BLaER1 (cell line): ENCODE measurements around the gene THOC5.
"Not testable (repeated sequence)": the region's sequence is repeated elsewhere in the genome, so short reads cannot be mapped to it uniquely, and the experiment has no call there.

ENCODE experiments used
- H3K27ac ChIP-seq: shearing (Covaris generic); formaldehyde crosslinking; 2 replicates; pipeline ENCODE4 v1.8.1; 2022
- H3K27me3 ChIP-seq: shearing (Covaris generic); formaldehyde crosslinking; 2 replicates; pipeline ENCODE4 v1.8.1; 2022
- H3K36me3 ChIP-seq: shearing (Covaris generic); formaldehyde crosslinking; 2 replicates; pipeline ENCODE4 v1.8.1; 2022
- H3K4me1 ChIP-seq: shearing (Covaris generic); formaldehyde crosslinking; 2 replicates; pipeline ENCODE4 v1.8.1; 2022
- H3K4me2 ChIP-seq: shearing (Covaris generic); formaldehyde crosslinking; 2 replicates; pipeline ENCODE4 v1.8.1; 2022
- H3K4me3 ChIP-seq: shearing (Covaris generic); formaldehyde crosslinking; 2 replicates; pipeline ENCODE4 v1.8.1; 2022
- H3K9ac ChIP-seq: shearing (Covaris generic); formaldehyde crosslinking; 2 replicates; pipeline ENCODE4 v1.8.1; 2022
- H3K9me3 ChIP-seq: shearing (Covaris generic); formaldehyde crosslinking; 2 replicates; pipeline ENCODE4 v1.8.1; 2022
- H4K20me1 ChIP-seq: shearing (Covaris generic); formaldehyde crosslinking; 2 replicates; pipeline ENCODE4 v1.8.1; 2022
- Cebpa-rat ChIP-seq: shearing (Covaris generic); IDR thresholded peaks from 2 replicates; pipeline ENCODE4 v1.8.1; 2022

Gene THOC5

DNA sequence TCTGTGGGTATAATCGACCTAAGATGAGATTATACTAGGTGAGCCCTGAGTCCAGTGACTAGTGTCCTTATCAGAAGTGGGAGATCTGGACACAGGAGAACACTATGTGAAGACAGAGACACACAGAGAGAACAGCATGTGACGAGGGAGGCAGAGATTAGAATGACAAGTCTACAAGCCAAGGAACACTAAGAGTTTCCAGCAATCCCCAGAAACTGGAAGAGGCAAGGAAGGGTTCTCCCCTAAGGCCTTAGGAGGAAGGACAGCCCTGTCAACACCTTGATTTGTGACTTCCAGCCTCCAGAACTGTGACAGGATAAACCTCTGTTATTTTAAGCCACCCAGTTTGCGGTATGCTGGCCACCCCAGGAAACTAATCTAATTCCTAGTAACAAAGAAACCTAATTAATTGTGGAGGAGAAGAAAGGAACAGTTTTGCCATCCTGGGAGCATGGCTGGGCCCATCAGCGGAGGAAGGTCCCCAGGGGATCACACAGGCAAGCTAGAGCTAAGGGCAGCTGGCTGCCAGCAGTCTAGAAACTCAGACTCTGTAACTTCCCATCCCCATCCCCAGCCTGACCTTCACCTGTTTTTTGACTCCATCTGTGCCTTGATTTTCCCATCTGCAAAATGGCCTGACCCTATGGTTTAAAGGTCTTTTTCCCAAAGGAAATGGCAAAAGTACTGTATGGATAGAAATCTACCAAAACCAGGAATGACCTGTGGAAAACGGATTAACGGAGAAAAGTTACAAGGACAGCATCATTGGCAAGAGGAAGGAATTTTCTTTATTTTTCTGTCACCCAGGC, 10.3 kb upstream of the THOC5 start:
- H3K4me2 ChIP-seq = no peak overlapping the region
- no peaks in the 10 kb centered on the region for H3K9me3 ChIP-seq
- H3K27ac ChIP-seq = no peak overlapping the region
- H4K20me1 ChIP-seq = 0 out of 2 replicates have a peak, but pooled peaks cover under 1% of the 10 kb centered on the region
- H3K36me3 ChIP-seq = peaks cover 98% of the 10 kb centered on the region
- H3K9ac ChIP-seq = no peak overlapping the region
- no peaks in the 10 kb centered on the region for H3K27me3 ChIP-seq
- no peak for TF ChIP-seq Cebpa-rat
- H3K4me1 ChIP-seq = no peaks in the 10 kb centered on the region
- no peak overlapping the region for H3K4me3 ChIP-seq

DNA sequence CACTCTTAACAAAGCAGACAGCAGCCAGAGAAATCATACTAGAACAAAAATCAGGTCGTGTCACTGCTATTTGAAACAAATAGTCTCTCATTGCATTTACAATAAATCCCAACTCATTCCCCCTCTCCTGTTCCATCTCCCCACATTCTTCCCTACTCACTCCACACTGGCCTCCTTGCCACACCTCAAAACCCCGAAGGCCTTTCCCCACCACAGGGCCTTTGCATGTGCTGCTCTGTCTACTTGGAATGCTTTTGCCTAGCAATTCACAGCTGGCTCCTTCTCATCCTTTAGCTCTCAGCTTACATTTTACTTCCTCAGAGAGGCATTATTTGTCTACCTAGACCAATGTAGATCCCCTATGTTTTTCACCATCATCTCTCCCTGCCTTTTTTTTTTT, 6.3 kb upstream of the THOC5 start:
- H3K27ac ChIP-seq = no peak overlapping the region
- no peaks in the 10 kb centered on the region for H3K9me3 ChIP-seq
- peaks cover 98% of the 10 kb centered on the region for H3K36me3 ChIP-seq
- H4K20me1 ChIP-seq = no peaks in the 10 kb centered on the region
- no peaks in the 10 kb centered on the region for H3K27me3 ChIP-seq
- no peak overlapping the region for H3K4me3 ChIP-seq
- no peak for TF ChIP-seq Cebpa-rat
- peaks cover 3% of the 10 kb centered on the region for H3K4me1 ChIP-seq
- no peak overlapping the region for H3K4me2 ChIP-seq
- no peak overlapping the region for H3K9ac ChIP-seq

DNA sequence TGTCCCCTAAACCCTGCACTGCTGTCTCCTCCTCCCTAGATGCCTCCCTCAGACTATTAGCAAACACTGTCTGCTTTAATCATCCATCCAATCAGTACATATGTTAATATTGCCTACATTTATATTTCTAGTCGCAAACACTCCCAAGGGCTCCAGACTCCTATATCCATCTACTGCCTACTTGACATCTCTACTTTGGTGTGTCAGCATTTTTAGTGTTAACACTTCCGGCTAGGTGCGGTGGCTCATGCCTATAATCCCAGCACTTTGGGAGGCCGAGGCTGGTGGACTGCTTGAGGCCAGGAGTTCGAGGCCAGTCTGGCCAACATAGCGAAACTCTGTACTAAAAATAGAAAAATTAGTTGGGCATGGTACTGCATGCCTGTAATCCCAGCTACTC, 5.5 kb upstream of the THOC5 start:
- Histone ChIP-seq H3K27me3 (no peaks in the 10 kb centered on the region), H3K4me2 (no peak overlapping the region), H3K27ac (no peak overlapping the region), H3K9me3 (no peaks in the 10 kb centered on the region), H3K36me3 (peaks cover 94% of the 10 kb centered on the region), H4K20me1 (no peaks in the 10 kb centered on the region), H3K4me1 (peaks cover 11% of the 10 kb centered on the region), H3K9ac (no peak overlapping the region), H3K4me3 (no peak overlapping the region)
- no peak for TF ChIP-seq Cebpa-rat

DNA sequence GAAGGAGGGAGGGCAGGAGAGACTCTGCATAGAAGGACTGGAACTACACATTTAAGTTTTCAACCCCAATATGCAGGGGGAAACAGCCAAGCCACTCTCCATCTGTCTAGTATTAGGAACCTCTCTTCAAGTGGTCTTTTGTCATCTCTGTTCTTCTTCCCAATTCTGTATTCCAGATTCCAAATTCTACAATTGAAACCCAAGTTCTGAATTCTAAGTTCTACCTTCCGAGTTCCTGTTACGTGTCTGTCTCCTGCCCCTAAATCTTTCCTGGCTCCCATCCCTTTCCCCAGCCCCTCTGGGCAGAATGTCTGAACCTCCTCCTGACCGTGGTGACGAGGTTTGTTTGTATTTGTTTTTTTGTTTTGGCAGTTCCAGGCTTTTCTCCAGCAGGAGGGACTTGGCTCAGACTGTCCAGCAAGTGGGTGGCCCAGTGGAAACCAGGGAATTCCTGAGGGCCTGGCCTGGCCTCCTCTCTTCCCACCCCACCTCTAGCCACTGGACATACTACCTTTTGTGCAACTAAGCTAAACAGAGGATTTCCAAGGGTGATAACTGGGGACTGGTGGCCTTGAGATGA, 1.6 kb upstream of the THOC5 start:
- no peak for TF ChIP-seq Cebpa-rat
- H4K20me1 ChIP-seq = no peaks in the 10 kb centered on the region
- H3K9ac ChIP-seq = no peak overlapping the region
- H3K27ac ChIP-seq = peak overlapping the region; percentile 79; the same call in 1 of the 2 replicates
- H3K4me2 ChIP-seq = peak overlapping the region; percentile 76; the same call in 1 of the 2 replicates
- peaks cover 13% of the 10 kb centered on the region for H3K4me1 ChIP-seq
- no peaks in the 10 kb centered on the region for H3K27me3 ChIP-seq
- H3K36me3 ChIP-seq = peaks cover 70% of the 10 kb centered on the region
- no peak overlapping the region for H3K4me3 ChIP-seq
- H3K9me3 ChIP-seq = no peaks in the 10 kb centered on the region

DNA sequence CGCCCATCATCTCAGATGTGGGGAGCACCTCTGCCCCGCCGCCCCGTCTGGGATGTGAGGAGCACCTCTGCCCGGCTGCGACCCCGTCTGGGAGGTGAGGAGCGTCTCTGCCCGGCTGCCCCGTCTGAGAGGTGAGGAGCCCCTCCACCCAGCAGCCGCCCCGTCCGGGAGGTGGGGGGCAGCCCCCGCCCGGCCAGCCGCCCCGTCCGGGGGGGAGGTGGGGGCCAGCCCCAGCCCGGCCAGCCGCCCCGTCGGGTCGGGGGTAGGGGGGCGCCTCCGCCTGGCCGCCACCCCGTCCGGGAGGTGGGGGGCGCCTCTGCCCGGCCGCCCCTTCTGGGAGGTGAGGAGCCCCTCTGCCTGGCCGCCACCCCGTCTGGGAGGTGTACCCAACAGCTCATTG, 1.2 kb downstream of the THOC5 start:
- H3K27ac ChIP-seq, H3K9ac ChIP-seq, H3K27me3 ChIP-seq, H3K9me3 ChIP-seq: not testable (repeated sequence)
- peak overlapping the region; percentile 76 for H3K4me2 ChIP-seq
- peak overlapping the region; percentile 86 for H3K4me3 ChIP-seq
- peaks cover 12% of the 10 kb centered on the region; the same call in 1 of the 2 replicates for H4K20me1 ChIP-seq
- peaks cover 70% of the 10 kb centered on the region for H3K36me3 ChIP-seq
- H3K4me1 ChIP-seq = peaks cover 13% of the 10 kb centered on the region

DNA sequence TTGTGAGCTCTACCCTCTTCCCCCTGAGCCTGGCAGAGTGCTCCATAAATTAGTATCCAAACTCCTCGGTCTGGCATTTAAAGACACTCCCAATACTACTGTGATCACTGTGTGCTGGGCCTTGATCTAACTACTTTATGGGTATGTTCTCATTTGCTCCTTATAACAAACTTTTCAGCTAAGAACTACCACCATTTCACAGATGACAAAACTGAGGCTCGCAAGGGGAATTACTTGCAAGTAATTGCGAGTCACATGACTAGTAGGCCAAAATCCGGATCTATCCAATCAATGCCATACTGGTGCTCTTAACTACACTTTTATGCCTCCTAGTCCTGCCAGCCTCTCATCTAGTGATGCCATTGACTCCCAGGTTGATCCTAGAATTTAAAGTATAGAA, 3.6 kb downstream of the THOC5 start:
- Histone ChIP-seq H3K36me3 (peaks cover 70% of the 10 kb centered on the region), H3K4me2 (no peak overlapping the region), H3K27ac (no peak overlapping the region), H3K27me3 (no peaks in the 10 kb centered on the region), H4K20me1 (peaks cover 25% of the 10 kb centered on the region; the same call in 1 of the 2 replicates), H3K9ac (no peak overlapping the region), H3K9me3 (no peaks in the 10 kb centered on the region), H3K4me3 (no peak overlapping the region), H3K4me1 (peaks cover 11% of the 10 kb centered on the region)
- TF ChIP-seq Cebpa-rat = no peak

DNA sequence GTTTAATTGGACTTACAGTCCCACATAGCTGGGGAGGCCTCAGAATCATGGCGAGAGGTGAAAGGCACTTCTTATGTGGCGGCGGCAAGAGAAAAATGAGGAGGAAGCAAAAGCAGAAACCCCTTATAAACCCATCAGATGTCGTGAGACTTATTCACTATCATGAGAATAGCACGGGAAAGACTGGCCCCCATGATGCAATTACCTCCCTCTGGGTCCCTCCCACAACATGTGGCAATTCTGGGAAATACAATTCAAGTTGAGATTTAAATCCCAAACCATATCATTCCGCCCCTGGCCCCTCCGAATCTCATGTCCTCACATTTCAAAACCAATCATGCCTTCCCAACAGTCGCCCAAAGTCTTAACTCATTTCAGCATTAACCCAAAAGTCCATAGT, 8.5 kb downstream of the THOC5 start:
- not testable (repeated sequence) for H3K4me3 ChIP-seq, H3K27ac ChIP-seq, H3K9me3 ChIP-seq, H3K4me1 ChIP-seq, H3K4me2 ChIP-seq, H3K27me3 ChIP-seq, H3K9ac ChIP-seq
- H4K20me1 ChIP-seq = peaks cover 34% of the 10 kb centered on the region; the same call in 1 of the 2 replicates
- peaks cover 97% of the 10 kb centered on the region for H3K36me3 ChIP-seq

DNA sequence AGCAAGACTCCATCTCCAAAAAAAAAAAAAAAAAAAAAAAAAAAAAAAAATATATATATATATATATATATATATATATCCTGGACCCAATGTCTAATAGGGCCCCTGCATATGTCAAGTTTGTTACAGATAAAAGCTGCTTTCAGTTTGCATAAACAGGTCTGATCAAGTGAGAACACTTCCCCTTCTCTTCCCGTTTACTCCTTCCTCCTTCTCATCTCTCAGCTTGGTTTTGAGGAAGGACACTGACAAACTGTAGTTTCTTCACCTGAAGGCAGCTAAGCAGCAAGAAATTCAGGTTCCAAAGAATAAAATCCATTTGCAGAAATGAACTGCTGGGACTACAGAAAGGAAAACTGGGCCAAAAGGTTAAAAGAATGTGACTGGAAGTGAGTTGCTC, 11.7 kb downstream of the THOC5 start:
- Histone ChIP-seq H3K9me3 (no peaks in the 10 kb centered on the region), H3K27me3 (no peaks in the 10 kb centered on the region), H3K4me2 (no peak overlapping the region), H4K20me1 (peaks cover 22% of the 10 kb centered on the region; the same call in 1 of the 2 replicates), H3K9ac (no peak overlapping the region), H3K4me1 (no peaks in the 10 kb centered on the region), H3K27ac (no peak overlapping the region), H3K36me3 (peaks cover 97% of the 10 kb centered on the region), H3K4me3 (no peak overlapping the region)
- TF ChIP-seq Cebpa-rat = no peak

DNA sequence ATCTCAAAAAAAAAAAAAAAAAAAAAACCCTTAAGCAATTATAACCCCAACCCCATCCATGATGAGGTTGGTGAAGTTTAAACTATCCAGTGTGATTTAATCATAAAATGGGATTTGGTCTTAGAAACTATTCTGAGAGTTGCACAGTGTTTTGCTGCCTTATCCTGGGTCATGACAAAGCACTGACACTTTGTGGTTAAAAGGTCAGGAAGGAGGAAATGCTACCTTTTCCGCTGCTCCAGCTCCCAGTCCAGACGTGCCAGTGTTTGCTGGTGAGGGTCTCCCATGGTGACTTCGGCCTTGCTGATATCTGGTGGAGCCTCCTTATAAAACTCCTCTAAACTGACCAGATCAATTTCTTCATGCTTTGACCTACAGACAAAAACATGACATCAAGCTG, 14.5 kb downstream of the THOC5 start:
- H3K4me3 ChIP-seq = no peak overlapping the region
- H3K36me3 ChIP-seq = peaks cover 97% of the 10 kb centered on the region
- no peak for TF ChIP-seq Cebpa-rat
- no peaks in the 10 kb centered on the region for H3K27me3 ChIP-seq
- H3K9ac ChIP-seq = no peak overlapping the region
- no peaks in the 10 kb centered on the region for H3K9me3 ChIP-seq
- H3K27ac ChIP-seq = no peak overlapping the region
- H3K4me1 ChIP-seq = no peaks in the 10 kb centered on the region
- no peak overlapping the region for H3K4me2 ChIP-seq
- 0 out of 2 replicates have a peak, but pooled peaks cover 6% of the 10 kb centered on the region for H4K20me1 ChIP-seq

DNA sequence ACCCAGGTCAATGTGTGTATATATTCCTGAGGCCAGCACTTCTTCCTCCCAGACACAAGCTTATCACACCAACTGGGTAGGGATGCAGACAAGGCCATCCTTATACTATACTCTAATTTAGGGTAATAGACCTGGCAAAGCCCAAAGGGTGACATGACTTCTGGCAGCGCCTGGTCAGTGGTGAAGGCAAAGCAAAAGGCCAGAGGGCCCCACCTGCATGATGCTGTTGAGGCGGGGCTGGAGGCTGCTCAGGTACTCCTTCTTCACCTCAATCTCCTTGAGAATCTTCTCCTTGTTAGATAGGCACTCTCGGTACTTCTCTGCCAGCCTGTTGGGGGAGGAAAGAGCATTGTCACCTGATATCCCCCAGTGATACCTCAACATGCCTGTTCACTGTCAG, 17.1 kb downstream of the THOC5 start:
- H3K4me1 ChIP-seq = no peaks in the 10 kb centered on the region
- H4K20me1 ChIP-seq = 0 out of 2 replicates have a peak, but pooled peaks cover 6% of the 10 kb centered on the region
- H3K9me3 ChIP-seq = no peaks in the 10 kb centered on the region
- no peak overlapping the region for H3K9ac ChIP-seq
- peaks cover 100% of the 10 kb centered on the region for H3K36me3 ChIP-seq
- no peaks in the 10 kb centered on the region for H3K27me3 ChIP-seq
- H3K27ac ChIP-seq = no peak overlapping the region
- no peak overlapping the region for H3K4me2 ChIP-seq
- no peak overlapping the region for H3K4me3 ChIP-seq
- no peak for TF ChIP-seq Cebpa-rat
